Stimulated activated CD8-positive, alpha-beta memory T cell treated with anti-CD3 and anti-CD28 coated beads, Interleukin-4, amount 100 ng/mL, for 1 hour (primary cell): ENCODE data around the gene YTHDC2.

Source experiments
- DNase-seq, 2 donors: peaks; one replicate each; pipeline ENCODE4 v3.0.0-alpha.2; 2020; ENCODE audit warnings: low read depth in 2 of 2, low spot score in 1 of 2

The YTHDC2 gene

DNA sequence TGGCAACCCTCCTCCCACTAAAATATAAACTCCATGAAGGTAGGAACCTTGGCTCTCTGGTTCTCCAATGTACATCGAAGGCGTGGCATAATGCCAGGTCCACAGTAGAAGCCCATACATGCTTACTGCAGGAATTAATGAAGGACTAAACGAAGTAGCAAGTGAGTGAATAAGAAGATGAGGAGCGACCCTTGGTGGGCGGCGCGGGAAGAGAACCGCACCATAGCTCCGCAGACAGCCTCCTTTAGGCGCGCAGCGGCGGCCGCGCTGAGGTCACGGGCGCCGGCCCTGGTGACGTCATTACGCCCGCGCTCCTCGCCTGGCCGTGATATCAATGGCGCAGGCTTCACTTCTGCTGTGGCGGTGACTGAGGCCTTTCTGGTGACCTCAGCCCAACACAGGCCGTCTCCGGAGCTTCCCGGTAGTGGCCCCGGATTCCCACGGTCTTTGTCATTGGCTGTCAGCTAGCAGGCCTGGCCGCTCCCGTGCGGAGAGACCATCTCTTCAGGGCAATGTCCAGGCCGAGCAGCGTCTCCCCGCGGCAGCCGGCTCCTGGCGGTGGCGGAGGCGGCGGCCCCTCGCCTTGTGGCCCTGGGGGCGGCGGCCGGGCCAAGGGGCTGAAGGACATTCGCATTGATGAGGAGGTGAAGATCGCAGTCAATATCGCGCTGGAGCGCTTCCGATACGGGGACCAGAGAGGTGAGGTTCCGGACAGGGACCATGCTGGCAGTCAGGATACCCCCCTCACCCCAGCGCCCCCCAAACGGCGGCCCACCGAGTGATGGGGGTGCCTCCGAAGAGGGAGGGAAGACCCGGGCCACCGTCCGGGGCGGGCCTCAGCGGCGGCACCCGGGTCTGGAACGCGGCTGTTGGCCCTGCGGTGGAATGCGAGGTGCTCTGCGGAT, at the start of gene YTHDC2:
Gene YTHDC2, plus strand, starts transcription at position 311 of the 905 bp plus-strand sequence. Its CDS starts 202 bp downstream, at position 513.
- DNase-seq, result peak; percentile 66 to 69

DNA sequence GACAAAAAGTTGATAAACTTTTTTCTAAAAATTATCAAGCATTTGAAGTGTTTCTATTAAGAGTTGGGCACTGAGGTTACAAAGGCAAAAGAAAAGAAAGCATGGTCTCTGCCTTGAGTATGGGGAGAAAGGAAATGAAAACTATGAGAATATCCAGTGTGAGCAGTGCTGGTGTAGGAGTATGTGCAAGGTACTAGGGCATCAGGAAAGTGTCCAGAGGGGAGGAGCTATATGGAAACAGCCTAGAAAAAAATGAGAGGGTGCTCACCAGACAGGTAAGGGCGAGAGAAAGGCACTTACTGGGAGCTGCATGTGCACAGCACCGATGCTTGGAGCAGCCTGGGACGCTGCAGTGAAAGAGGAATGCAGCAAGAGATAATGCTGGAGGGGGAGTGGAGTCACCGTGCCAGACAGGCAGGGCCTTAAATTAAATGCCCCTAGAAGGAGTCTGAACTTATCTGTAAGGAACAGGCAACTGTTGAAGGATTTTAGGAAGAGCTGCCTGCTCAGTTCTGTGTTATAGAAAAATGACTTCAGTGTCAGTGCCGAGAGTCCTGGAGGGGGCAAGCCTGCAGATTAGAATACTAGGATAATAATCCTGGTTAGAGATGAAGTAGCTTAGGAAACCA, 39.3 kb upstream of the YTHDC2 start:
- DNase-seq, result no peak

DNA sequence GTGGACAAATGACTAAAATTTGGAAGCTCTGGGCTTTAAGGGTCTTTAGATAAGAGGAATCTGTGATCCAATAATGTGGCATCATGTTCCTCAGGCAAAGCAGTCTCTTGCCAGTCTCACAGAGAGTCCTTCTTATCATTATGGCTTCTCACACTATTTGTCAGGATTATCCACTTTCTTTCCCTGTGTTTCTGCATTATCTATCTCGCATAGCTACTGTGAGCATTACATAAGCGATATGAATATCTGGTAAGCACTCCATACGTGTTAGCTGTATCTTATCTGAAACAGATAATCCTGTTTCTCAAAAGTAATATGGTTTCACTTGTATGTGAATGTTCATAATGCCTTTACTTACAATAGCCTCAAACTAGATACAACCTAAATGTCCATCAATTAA, 34.8 kb upstream of the YTHDC2 start:
- DNase-seq, result no peak

DNA sequence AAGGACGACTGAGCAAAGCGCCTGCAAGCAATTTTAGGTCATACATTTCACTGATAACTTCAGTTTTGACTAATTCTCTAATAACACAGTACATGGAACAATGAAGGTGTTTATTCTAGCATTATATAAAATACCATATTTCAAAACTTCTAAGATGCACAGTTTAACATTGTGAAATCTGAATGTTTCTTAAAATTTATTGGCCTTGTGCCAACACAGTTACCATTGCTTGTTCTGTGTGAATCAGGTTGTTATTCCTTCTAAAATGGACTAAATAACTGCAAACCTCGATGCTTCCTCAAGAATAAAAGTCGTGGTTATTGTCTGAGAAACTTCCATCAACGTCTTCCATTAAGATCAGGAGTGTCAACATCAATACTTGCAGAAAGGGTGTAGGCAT, 33.3 kb upstream of the YTHDC2 start:
- no peak for DNase-seq

DNA sequence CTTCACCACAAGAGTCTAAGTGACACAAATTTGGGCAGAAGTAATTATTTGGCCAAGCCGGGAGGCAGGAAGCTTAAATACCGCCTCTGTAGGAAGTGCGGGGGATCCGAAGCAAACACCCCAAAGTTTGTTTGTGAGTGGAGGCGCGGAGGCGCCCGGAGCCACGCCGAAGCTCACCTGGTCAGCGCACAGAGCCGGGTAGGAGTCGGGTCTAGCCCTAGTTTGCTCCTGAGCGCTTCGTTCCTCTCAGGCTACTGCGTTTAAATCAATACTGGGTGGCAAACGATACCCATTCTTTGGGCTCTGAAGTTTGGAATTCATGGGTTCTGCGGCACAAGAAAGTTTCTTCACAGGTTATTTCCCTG, 26.1 kb upstream of the YTHDC2 start:
- DNase-seq, result no peak

DNA sequence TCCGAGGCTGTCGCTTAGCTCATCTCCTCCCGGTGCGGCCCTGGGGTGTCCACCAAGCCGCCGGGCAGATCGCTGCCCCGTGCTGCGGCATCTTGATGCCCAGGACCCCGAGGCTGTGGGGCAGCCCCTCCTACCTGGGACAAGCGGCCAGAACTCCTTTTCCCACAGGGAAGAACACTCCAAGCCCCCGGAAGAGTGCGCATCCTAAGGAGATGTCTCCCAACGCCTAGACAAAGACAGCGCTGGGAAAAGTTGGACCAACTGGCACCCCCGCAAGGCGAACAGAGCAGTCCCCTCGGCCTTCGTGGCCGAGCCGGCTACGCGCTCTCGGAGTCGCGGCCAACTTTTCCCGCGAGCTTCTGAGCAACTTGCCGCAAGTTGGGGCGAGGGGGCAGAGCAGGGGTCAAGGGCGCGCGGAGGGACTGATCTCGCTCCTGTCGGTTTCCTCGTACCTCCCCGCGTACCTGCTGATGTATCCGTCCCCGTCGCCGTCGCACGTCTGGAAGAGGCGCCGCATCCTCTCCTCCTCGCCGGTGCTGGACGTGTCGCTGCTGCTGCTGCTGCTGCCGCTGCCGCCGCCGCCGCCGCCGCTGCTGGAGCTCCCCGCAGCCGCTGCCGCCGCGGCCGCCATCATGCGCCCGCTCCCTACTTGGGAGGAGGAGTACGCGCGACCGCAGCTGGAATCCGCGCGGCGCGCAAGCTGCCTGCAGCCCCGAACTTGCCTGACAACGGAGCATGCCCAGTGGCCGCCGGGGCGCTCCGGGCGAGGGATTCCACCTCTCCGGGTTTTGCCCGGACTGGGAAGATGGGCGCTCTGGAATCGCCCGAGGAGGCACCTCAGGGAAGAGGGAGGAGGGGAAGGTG, 25.5 kb upstream of the YTHDC2 start, which contains the start of gene MCC:
Gene MCC, minus strand, starts transcription at position 673 of the 864 bp plus-strand sequence.
- no peak for DNase-seq

DNA sequence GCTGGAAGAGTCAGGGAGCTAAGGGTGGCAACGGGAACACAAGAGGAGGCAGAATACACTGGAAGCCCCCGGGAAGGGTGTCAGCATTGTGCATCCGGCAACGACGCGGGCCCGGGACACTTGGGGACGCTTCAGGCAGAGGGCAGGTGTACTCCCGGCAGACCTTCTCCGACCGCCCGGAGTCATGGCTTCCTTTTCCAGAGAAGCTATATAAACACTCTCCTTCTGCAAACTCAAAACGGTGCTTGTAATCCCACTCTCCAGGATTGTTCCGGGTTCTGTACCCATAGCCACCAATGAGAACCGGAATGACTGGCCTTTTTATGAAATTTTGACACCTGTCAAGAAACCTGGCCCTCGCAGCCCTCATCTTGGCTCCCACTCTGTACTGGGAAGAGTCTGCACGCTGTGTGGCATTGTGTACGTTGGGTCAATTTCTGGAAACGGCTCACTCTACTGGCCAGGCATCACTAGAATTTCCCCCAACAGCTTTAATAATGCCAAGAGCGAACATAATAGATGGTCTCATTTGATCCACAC, 24.8 kb upstream of the YTHDC2 start:
- no peak for DNase-seq

GRCh38 chr5:113489299-113489698, 24.2 kb upstream of the YTHDC2 start:
- no peak for DNase-seq

- DNase-seq, result no peak
Observed at GRCh38 chr5:113490317-113490716, 23.2 kb upstream of the YTHDC2 start.

DNA sequence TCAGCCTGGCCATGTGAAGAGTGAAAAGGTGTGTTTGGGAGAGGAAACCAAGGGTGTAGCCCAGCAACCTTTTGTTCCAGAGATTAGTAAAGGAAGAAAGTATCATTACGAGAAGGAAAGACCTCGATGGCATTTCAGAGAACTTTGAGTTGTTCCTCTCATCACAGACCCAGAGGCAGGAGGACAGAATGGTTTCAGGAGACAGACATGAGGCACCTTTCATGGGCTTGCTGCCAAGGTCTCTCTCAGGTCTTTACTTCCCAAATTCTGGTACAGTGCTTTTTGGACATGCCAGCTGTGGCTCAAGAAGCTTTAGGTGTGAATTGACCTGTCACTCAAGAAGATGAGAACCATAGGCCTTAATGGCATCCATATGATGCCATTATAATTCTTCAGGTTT, 22.5 kb upstream of the YTHDC2 start:
- DNase-seq, result no peak

GRCh38 chr5:113493446-113493845, 20.0 kb upstream of the YTHDC2 start:
- no peak for DNase-seq

GRCh38 chr5:113495422-113495841, 18.1 kb upstream of the YTHDC2 start:
- no peak for DNase-seq

- no peak for DNase-seq
Observed at GRCh38 chr5:113502073-113502472, 11.4 kb upstream of the YTHDC2 start.

DNA sequence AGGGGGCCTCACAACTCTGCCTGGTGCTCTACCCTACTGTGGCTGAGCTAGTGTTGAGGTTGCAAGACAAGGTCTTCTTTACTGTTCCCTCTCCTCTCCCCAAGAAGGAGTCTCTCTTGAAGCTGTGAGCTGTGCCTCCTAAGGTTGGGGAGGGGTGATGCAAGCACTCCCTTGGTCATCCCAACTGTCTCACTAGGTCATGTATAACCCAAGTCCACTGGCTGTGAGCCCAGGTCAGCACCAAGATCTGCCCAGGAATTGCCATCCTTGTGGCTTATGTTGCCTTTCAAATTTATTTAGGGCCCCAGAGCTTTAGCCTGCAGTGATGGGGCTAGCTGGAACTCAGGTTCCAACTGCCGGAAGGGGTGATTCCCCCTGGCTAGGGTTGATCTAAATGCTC, 10.3 kb upstream of the YTHDC2 start:
- no peak for DNase-seq

GRCh38 chr5:113505181-113505580, 8.3 kb upstream of the YTHDC2 start:
- no peak for DNase-seq

DNA sequence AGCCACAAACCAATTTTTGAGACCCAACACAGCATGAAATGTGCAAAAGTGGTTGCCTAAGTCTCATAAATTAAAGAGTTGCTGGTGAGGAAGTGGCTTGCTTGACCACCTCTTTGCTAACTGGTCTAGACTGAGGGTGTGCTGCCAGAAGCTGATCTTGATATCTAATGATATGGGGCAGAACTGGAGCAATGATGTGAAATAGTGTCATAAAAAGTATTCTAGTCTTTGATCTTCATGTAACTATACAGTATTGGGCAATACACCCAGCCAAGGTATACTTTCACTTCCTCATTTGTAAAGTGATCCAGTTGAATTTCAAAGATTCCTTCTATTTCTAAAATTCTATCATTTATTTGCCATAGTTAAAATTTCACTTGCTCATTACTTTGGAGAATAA, 5.9 kb upstream of the YTHDC2 start:
- DNase-seq, result no peak

- DNase-seq, result no peak
Observed at GRCh38 chr5:113508756-113509155, 4.7 kb upstream of the YTHDC2 start.

DNA sequence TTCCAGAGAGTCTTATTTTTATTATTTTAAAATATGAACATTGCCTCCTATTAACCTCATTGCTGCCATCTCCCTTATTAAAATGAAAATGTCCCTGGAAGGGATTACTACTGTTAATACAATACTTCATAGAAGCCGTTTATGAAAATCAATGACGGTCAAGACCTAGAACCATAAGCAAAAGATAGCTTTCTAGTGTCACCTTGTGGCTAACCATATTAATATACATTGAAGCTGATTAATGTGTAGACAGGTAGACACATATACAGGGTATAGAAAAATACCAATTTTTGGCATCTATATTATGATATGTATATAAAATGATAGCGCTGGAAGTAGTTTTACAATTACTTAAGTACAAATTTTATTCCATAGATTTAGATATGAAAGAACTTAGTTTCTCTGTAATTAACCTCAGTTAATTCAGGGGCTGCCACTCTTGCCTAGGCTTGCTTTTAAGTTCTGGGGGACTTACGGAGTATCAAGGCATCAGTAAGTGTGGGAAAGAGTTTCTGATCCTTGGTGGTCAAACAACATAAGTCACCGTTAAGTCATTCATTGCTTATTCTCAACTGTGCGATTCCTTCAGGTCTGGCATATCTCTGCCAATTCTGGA, 2.5 kb upstream of the YTHDC2 start:
- no peak for DNase-seq

DNA sequence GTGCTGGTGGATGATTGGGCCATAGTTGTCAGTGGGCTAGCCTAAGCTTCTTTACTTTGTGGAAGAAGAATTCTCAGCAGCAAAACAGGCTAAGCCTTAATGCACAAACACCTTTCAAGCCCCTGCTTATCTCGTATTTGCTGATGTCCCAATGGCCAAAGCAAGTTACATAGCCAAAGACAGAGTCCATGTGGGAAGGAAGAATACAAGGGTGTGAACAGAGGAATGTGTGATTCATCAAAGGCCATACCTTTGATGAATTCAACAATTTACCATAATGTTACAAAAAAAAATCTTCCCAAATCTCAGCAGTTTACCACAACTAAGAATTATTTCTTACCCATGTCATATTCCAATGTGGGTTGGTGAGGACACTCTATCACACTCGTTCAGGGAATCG, 1.2 kb upstream of the YTHDC2 start:
- DNase-seq, result no peak

- no peak for DNase-seq
Observed at GRCh38 chr5:113514289-113514635, 768 bp downstream of the YTHDC2 start.

- DNase-seq, result no peak
Observed at GRCh38 chr5:113518884-113519283, 5.4 kb downstream of the YTHDC2 start.
